ENCODE measurements around the gene NRP1.

The NRP1 gene

GRCh38 chr10:33256458-33256857 is 78.0 kb downstream of the NRP1 start:
- peaks cover 24 to 40% of the 10 kb centered on the region in 2 donors for H3K36me3 ChIP-seq (ENCODE audit: control insufficient read depth in 1 of 2, insufficient read depth in 2 of 2, low read length in 2 of 2)
- H3K27me3 ChIP-seq (ENCODE audit: low read depth, low read length), result no peaks in the 10 kb centered on the region
- H3K4me3 ChIP-seq (ENCODE audit: low read depth in 1 of 2, low read length in 2 of 2), result no peak overlapping the region
- no peak overlapping the region for H3K27ac ChIP-seq (ENCODE audit: low read length)
- no peaks in the 10 kb centered on the region for H3K4me1 ChIP-seq (ENCODE audit: control insufficient read depth in 1 of 2, insufficient read depth in 2 of 2, low read length in 2 of 2)
- no peaks in the 10 kb centered on the region for H3K9me3 ChIP-seq (ENCODE audit: control insufficient read depth in 1 of 2, low read length in 2 of 2)

GRCh38 chr10:33254556-33255160 is 79.8 kb downstream of the NRP1 start:
- Histone ChIP-seq H3K27ac (ENCODE audit: low read length) (no peak overlapping the region), H3K4me1 (ENCODE audit: control insufficient read depth in 1 of 2, insufficient read depth in 2 of 2, low read length in 2 of 2) (no peaks in the 10 kb centered on the region), H3K27me3 (ENCODE audit: low read depth, low read length) (no peaks in the 10 kb centered on the region), H3K36me3 (ENCODE audit: control insufficient read depth in 1 of 2, insufficient read depth in 2 of 2, low read length in 2 of 2) (peaks cover 30 to 45% of the 10 kb centered on the region in 2 donors), H3K9me3 (ENCODE audit: control insufficient read depth in 1 of 2, low read length in 2 of 2) (no peaks in the 10 kb centered on the region), H3K4me3 (ENCODE audit: low read depth in 1 of 2, low read length in 2 of 2) (no peak overlapping the region)

GRCh38 chr10:33253411-33253810 is 81.1 kb downstream of the NRP1 start:
- Histone ChIP-seq H3K36me3 (ENCODE audit: control insufficient read depth in 1 of 2, insufficient read depth in 2 of 2, low read length in 2 of 2) (peaks cover 33 to 45% of the 10 kb centered on the region in 2 donors), H3K9me3 (ENCODE audit: control insufficient read depth in 1 of 2, low read length in 2 of 2) (no peaks in the 10 kb centered on the region), H3K4me3 (ENCODE audit: low read depth in 1 of 2, low read length in 2 of 2) (no peak overlapping the region), H3K27me3 (ENCODE audit: low read depth, low read length) (no peaks in the 10 kb centered on the region), H3K4me1 (ENCODE audit: control insufficient read depth in 1 of 2, insufficient read depth in 2 of 2, low read length in 2 of 2) (no peaks in the 10 kb centered on the region), H3K27ac (ENCODE audit: low read length) (no peak overlapping the region)

GRCh38 chr10:33252794-33253203 is 81.7 kb downstream of the NRP1 start:
- Histone ChIP-seq H3K9me3 (ENCODE audit: control insufficient read depth in 1 of 2, low read length in 2 of 2) (no peaks in the 10 kb centered on the region), H3K4me1 (ENCODE audit: control insufficient read depth in 1 of 2, insufficient read depth in 2 of 2, low read length in 2 of 2) (no peaks in the 10 kb centered on the region), H3K4me3 (ENCODE audit: low read depth in 1 of 2, low read length in 2 of 2) (no peak overlapping the region), H3K27ac (ENCODE audit: low read length) (no peak overlapping the region), H3K36me3 (ENCODE audit: control insufficient read depth in 1 of 2, insufficient read depth in 2 of 2, low read length in 2 of 2) (peaks cover 35 to 43% of the 10 kb centered on the region in 2 donors), H3K27me3 (ENCODE audit: low read depth, low read length) (no peaks in the 10 kb centered on the region)

- Histone ChIP-seq H3K36me3 (ENCODE audit: control insufficient read depth in 1 of 2, insufficient read depth in 2 of 2, low read length in 2 of 2) (peaks cover 38 to 46% of the 10 kb centered on the region in 2 donors), H3K9me3 (ENCODE audit: control insufficient read depth in 1 of 2, low read length in 2 of 2) (no peaks in the 10 kb centered on the region), H3K27me3 (ENCODE audit: low read depth, low read length) (no peaks in the 10 kb centered on the region), H3K27ac (ENCODE audit: low read length) (no peak overlapping the region), H3K4me1 (ENCODE audit: control insufficient read depth in 1 of 2, insufficient read depth in 2 of 2, low read length in 2 of 2) (no peaks in the 10 kb centered on the region), H3K4me3 (ENCODE audit: low read depth in 1 of 2, low read length in 2 of 2) (no peak overlapping the region)
Measured at GRCh38 chr10:33252324-33252723, 82.1 kb downstream of the NRP1 start.

- H3K9me3 ChIP-seq (ENCODE audit: control insufficient read depth in 1 of 2, low read length in 2 of 2), result no peaks in the 10 kb centered on the region
- peaks cover 42% of the 10 kb centered on the region in 2 donors for H3K36me3 ChIP-seq (ENCODE audit: control insufficient read depth in 1 of 2, insufficient read depth in 2 of 2, low read length in 2 of 2)
- H3K27me3 ChIP-seq (ENCODE audit: low read depth, low read length), result no peaks in the 10 kb centered on the region
- H3K4me1 ChIP-seq (ENCODE audit: control insufficient read depth in 1 of 2, insufficient read depth in 2 of 2, low read length in 2 of 2), result no peaks in the 10 kb centered on the region
- H3K27ac ChIP-seq (ENCODE audit: low read length), result peak overlapping the region; percentile 36
- H3K4me3 ChIP-seq (ENCODE audit: low read depth in 1 of 2, low read length in 2 of 2), result no peak overlapping the region
Measured at GRCh38 chr10:33249659-33250345, 84.7 kb downstream of the NRP1 start.

- Histone ChIP-seq H3K4me1 (ENCODE audit: control insufficient read depth in 1 of 2, insufficient read depth in 2 of 2, low read length in 2 of 2) (no peaks in the 10 kb centered on the region), H3K27ac (ENCODE audit: low read length) (peak overlapping the region; percentile 36), H3K27me3 (ENCODE audit: low read depth, low read length) (no peaks in the 10 kb centered on the region), H3K4me3 (ENCODE audit: low read depth in 1 of 2, low read length in 2 of 2) (no peak overlapping the region), H3K9me3 (ENCODE audit: control insufficient read depth in 1 of 2, low read length in 2 of 2) (no peaks in the 10 kb centered on the region), H3K36me3 (ENCODE audit: control insufficient read depth in 1 of 2, insufficient read depth in 2 of 2, low read length in 2 of 2) (peaks cover 41 to 42% of the 10 kb centered on the region in 2 donors)
Measured at GRCh38 chr10:33249137-33249536, 85.3 kb downstream of the NRP1 start.

- no peak overlapping the region for H3K27ac ChIP-seq (ENCODE audit: low read length)
Measured at GRCh38 chr10:33248638-33249037, 85.8 kb downstream of the NRP1 start.

GRCh38 chr10:33247221-33247922 is 87.1 kb downstream of the NRP1 start:
- Histone ChIP-seq H3K9me3 (ENCODE audit: control insufficient read depth in 1 of 2, low read length in 2 of 2) (no peaks in the 10 kb centered on the region), H3K27me3 (ENCODE audit: low read depth, low read length) (no peaks in the 10 kb centered on the region), H3K27ac (ENCODE audit: low read length) (no peak overlapping the region), H3K4me3 (ENCODE audit: low read depth in 1 of 2, low read length in 2 of 2) (no peak overlapping the region), H3K4me1 (ENCODE audit: control insufficient read depth in 1 of 2, insufficient read depth in 2 of 2, low read length in 2 of 2) (no peaks in the 10 kb centered on the region), H3K36me3 (ENCODE audit: control insufficient read depth in 1 of 2, insufficient read depth in 2 of 2, low read length in 2 of 2) (peaks cover 26 to 27% of the 10 kb centered on the region in 2 donors)

More at GRCh38 chr10:33248638-33249037, 85.8 kb downstream of the NRP1 start:
- no peaks in the 10 kb centered on the region for H3K9me3 ChIP-seq (ENCODE audit: control insufficient read depth in 1 of 2, low read length in 2 of 2)
- no peaks in the 10 kb centered on the region for H3K27me3 ChIP-seq (ENCODE audit: low read depth, low read length)
- no peaks in the 10 kb centered on the region for H3K4me1 ChIP-seq (ENCODE audit: control insufficient read depth in 1 of 2, insufficient read depth in 2 of 2, low read length in 2 of 2)
- H3K36me3 ChIP-seq (ENCODE audit: control insufficient read depth in 1 of 2, insufficient read depth in 2 of 2, low read length in 2 of 2), result peaks cover 36 to 37% of the 10 kb centered on the region in 2 donors
- H3K4me3 ChIP-seq (ENCODE audit: low read depth in 1 of 2, low read length in 2 of 2), result no peak overlapping the region

GRCh38 chr10:33245343-33245742 is 89.1 kb downstream of the NRP1 start:
- Histone ChIP-seq H3K4me1 (ENCODE audit: control insufficient read depth in 1 of 2, insufficient read depth in 2 of 2, low read length in 2 of 2) (peaks cover 0 to 8% of the 10 kb centered on the region in 2 donors), H3K27ac (ENCODE audit: low read length) (no peak overlapping the region), H3K27me3 (ENCODE audit: low read depth, low read length) (no peaks in the 10 kb centered on the region), H3K36me3 (ENCODE audit: control insufficient read depth in 1 of 2, insufficient read depth in 2 of 2, low read length in 2 of 2) (peaks cover 12% of the 10 kb centered on the region in 2 donors), H3K4me3 (ENCODE audit: low read depth in 1 of 2, low read length in 2 of 2) (no peak overlapping the region), H3K9me3 (ENCODE audit: control insufficient read depth in 1 of 2, low read length in 2 of 2) (no peaks in the 10 kb centered on the region)

GRCh38 chr10:33244354-33244967 is 90.0 kb downstream of the NRP1 start:
- H3K4me3 ChIP-seq (ENCODE audit: low read depth in 1 of 2, low read length in 2 of 2), result no peak overlapping the region
- H3K36me3 ChIP-seq (ENCODE audit: control insufficient read depth in 1 of 2, insufficient read depth in 2 of 2, low read length in 2 of 2), result peaks cover 10 to 20% of the 10 kb centered on the region in 2 donors
- no peaks in the 10 kb centered on the region for H3K27me3 ChIP-seq (ENCODE audit: low read depth, low read length)
- H3K27ac ChIP-seq (ENCODE audit: low read length), result no peak overlapping the region
- H3K4me1 ChIP-seq (ENCODE audit: control insufficient read depth in 1 of 2, insufficient read depth in 2 of 2, low read length in 2 of 2), result peaks cover 0 to 9% of the 10 kb centered on the region in 2 donors
- H3K9me3 ChIP-seq (ENCODE audit: control insufficient read depth in 1 of 2, low read length in 2 of 2), result no peaks in the 10 kb centered on the region

Measured in muscle layer of duodenum (tissue), 2 donors.